Esophagus muscularis mucosa (tissue), 3 donors: ENCODE results near the gene SERINC5.

ENCODE experiments used
- POLR2AphosphoS5 ChIP-seq, 2 donors: sonication (generic); formaldehyde crosslinking; IDR thresholded peaks; one replicate each; pipeline ENCODE4 v1.6.1; 2017; ENCODE audit warnings: antibody characterized with exemption in 2 of 2
- TF ChIP-seq, protein P1 (sequence below), 3 experiments: fragments of 200-600 bp in 2 of 3; fragments of 450-650 bp in 1 of 3; sonication (generic) in 2 of 3; IDR thresholded peaks; one replicate each; pipeline ENCODE4 v1.5.1; 2017 to 2019; ENCODE audit warnings: antibody characterized with exemption in 3 of 3, mild to moderate bottlenecking in 2 of 3, moderate library complexity in 1 of 3

DNA sequence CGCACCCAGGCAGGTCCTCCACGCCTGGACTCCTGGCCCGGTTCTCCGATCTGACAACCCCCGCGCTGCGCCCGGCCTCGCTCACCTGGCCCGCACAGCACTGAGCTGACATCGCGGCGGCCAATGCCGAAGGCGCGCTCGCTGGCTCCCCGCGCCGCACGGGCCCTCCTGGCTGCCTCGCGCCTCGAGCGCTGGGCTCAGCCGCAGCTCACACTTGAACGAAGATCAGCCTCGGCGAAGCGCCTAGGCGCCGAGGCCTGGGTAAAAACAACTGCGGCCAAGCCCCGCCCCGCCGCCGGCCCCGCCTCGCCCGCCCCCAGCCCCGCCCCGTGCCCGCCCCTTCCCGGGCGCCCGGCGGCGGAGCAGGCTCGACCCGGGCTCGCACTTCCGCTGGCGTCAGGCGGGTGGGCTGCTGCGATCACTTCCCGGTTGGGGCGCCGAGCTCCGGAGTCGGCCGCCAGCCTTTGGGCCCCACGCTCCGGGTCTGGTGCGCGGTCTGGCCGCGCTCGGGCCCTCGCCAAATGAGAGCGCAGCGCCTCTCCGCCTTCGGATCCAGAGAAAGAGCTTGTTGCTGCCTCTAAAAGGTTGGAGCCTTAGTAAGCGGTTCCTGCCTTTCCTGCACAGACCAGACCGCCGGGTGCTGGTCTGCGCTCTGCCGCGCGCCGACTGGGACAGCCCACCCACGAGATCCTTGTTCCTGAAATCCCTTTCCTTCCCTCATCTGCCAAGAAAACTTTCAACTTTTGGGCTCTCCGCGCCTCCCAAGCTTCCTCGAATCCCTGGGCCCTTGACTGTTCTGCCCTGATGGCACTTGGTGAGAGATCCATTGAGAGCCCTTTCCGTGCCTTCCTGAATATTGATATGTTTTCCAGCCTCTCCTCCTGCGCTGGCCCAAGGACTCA, at the start of gene SERINC5:
- TF ChIP-seq, protein P1, sequence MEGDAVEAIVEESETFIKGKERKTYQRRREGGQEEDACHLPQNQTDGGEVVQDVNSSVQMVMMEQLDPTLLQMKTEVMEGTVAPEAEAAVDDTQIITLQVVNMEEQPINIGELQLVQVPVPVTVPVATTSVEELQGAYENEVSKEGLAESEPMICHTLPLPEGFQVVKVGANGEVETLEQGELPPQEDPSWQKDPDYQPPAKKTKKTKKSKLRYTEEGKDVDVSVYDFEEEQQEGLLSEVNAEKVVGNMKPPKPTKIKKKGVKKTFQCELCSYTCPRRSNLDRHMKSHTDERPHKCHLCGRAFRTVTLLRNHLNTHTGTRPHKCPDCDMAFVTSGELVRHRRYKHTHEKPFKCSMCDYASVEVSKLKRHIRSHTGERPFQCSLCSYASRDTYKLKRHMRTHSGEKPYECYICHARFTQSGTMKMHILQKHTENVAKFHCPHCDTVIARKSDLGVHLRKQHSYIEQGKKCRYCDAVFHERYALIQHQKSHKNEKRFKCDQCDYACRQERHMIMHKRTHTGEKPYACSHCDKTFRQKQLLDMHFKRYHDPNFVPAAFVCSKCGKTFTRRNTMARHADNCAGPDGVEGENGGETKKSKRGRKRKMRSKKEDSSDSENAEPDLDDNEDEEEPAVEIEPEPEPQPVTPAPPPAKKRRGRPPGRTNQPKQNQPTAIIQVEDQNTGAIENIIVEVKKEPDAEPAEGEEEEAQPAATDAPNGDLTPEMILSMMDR (IDR thresholded peaks at IDR 0.05) = no peak
- peak; percentile 92 to 97 for TF ChIP-seq POLR2AphosphoS5 (IDR thresholded peaks at IDR 0.05)
